ENCODE measurements around the gene TTLL8.

Gene TTLL8

DNA sequence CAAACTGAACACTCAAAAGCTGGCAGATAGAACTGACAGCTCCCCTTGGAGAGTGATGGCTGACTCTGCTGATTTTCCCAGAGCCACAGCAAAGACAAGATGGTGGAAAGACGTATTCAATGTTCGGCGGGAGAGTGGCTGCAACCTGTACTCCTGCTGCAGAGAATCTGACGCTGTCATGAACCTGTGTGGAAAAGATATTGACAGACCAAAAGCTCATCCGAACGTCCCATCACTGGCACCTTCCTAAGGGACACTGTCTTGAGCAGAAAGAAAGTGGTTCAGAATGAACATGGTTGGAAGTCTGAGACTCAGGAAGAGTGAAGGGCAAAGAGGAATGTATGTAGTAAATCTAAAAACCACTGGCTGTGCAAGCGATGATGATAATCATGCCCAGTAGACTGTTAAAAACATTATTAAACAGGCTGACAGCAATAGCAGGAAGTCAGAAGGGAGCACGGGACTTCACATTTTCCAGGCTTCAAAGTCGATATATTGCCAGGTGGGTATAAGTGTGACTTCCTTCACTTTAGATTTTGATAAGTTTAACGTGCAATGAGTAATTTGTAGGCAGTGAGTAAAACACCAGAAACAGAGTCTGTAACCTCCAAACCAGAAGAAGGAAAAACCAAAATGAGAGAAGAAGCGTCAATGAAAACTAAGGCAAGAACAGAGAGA lies 39.4 kb downstream of the TTLL8 start:
- no peak for DNase-seq (ENCODE audit: low read depth)

- no peak for DNase-seq (ENCODE audit: low read depth)
These were observed 40.3 kb downstream of the TTLL8 start for GRCh38 chr22:50017701-50018224.

GRCh38 chr22:50016988-50017700 lies 41.0 kb downstream of the TTLL8 start:
- no peak for DNase-seq (ENCODE audit: low read depth)

GRCh38 chr22:50016308-50016987 lies 41.6 kb downstream of the TTLL8 start:
- DNase-seq (ENCODE audit: low read depth) = no peak

GRCh38 chr22:50015451-50016307 lies 42.4 kb downstream of the TTLL8 start:
- no peak for DNase-seq (ENCODE audit: low read depth)

GRCh38 chr22:50014655-50015401 lies 43.3 kb downstream of the TTLL8 start:
- no peak for DNase-seq (ENCODE audit: low read depth)

GRCh38 chr22:50014053-50014501 lies 44.0 kb downstream of the TTLL8 start:
- DNase-seq (ENCODE audit: low read depth) = no peak

DNA sequence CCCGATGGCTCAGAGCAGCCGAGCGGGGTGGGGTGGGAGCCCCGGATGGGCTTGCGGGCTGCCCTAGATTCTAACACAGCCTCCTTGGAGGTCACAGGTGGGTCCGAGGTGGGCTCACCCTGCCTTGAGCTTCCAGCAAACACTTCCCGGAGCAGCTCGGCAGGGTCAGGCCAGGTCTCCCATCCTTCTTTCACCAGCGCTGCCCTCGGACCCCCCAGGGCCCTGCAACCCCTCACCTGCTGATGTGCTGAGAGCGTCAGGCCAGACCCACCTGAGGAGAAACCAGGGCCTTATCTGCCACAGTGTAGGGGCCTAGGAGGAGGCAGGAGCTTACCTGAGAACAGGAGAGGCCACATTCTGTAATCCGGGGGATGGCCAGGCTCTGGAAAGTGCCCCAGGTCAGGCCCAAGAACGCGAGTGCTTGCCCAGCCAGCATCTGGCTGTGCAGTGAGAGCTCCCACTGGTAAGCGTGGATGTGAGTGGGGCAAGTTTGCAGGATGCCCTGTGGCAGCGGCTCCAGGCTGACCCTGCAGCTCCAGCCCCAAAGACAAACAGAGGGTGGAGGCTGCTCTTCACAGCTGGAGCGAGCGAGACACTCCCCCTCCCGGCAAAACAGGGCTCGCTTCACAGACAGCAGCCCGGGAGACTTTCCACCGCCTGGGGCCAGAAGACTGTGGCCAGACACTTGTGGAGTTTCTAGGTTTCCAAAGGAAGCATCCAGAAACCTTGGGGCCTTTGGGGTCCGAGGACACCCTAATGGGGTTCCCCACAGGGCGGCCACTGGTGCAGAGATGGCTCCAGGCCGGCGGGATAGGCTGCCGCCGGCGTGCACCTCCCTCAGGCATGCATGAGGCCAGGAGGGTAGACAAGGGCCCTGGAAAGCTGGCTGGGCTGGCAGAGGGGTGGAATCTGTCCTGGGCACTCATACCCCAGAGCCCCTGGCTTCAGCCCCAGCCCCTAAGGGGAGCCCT lies 45.6 kb downstream of the TTLL8 start, which contains the start of gene IL17REL:
Gene IL17REL (minus strand): TSS at position 555 of the 971 bp plus-strand sequence. CDS start 119 bp downstream, at position 436.
- no peak for DNase-seq (ENCODE audit: low read depth)

GRCh38 chr22:50011447-50012210 lies 46.5 kb downstream of the TTLL8 start:
- no peak for DNase-seq (ENCODE audit: low read depth)

DNA sequence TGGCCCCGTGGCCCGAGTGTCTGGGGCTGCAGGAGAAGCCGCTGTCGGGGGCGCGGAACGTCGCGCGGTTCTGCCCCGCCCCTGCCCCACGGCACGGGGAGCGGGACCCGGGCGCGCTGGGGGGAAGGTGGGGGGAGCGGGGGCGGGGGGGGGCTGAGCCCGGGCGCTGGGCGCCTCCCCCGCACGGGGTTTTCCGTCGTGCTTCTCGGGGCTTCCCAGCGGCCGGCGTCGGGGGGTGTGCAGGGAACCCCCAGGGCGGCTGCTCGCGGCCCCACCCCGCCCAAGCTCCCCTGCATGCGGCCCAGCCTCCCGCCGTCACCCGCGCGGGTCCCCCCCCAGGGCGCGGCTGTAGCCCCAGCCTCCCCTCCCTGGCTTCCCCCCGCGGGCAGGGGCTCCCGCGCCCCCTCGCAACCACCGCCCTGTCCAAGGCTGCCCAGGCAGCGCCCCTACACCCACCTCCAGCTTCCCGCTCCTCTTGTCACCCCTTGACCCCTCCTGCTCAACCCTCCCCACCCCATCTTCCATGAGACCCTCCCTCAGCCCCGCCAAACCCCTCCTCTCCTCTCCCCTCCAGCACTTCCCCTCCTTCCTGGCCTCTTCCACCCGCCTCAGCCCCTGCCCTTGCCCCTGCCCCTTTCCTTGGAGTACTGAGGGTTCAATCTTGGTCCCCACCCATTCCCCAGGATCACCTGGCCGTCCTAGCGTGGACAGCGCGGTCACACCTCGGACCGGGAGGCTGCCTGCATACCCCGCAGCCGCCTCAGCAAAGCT lies 47.2 kb downstream of the TTLL8 start:
- no peak for DNase-seq (ENCODE audit: low read depth)

DNA sequence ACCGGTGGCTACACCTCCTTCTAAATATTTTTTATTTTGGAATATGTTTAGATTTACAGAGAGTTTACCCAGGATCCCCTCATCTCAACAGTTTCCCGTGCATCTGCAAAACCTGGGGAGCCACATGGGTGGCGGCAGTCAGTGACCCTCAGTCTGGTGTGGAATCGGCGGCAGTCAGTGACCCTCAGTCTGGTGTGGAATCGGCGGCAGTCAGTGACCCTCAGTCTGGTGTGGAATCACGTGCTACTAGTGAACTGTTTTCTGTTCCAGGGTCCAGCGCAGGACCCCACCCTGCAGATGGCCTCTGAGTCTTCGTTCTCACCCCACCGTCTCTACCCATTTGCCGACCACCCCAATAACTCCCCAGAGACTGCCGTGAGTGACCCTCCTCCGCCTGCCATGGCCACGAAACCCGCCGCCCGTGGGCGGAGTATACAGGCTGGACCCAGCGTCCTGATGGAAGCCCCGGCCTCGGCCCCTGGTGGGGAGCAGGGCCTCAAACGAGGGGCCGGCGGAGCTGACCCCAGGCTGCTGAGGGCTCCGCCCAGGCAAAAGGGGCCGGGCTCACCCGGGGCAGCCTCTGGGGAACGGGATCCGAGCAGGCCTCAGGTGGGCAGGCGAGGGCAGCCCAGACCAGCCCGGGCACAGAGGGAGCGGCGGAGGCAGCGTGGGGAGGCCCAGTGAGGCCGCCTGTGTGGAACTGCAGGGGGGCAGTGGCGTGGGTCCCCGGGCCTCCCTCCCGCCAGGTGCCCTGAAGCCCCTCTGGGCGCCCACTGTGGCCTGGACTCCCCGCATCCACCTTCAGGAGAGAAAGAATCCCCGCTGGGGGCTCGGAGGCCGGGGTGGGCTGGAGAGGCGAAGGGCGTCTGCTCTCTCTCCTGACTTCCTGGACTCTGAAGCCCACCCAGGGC lies 48.1 kb downstream of the TTLL8 start:
- DNase-seq (ENCODE audit: low read depth) = no peak

GRCh38 chr22:50009251-50009650 lies 48.8 kb downstream of the TTLL8 start:
- DNase-seq (ENCODE audit: low read depth) = no peak

GRCh38 chr22:50008151-50009040 lies 49.7 kb downstream of the TTLL8 start:
- DNase-seq (ENCODE audit: low read depth) = no peak

DNA sequence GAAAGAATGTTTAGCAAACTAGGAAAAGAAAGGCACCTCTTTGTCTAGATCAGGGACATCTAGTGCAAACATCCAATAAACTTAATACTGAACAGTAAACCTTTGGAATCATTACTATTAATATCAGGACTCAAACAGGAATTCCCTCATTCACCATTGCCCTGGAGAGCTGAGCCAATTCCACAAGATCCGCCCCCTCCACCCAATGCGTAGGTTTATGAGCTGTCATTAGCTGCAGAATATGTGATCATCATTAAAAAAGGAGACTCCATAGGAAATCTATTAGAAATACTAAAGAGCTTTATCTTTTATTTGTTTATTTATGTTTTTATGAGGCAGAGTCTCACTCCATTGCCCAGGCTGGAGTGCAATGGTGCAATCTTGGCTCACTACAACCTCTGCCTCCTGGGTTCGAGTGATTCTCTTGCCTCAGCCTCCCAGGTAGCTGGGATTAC lies 51.0 kb downstream of the TTLL8 start:
- DNase-seq (ENCODE audit: low read depth) = no peak

GRCh38 chr22:50004918-50005317 lies 53.2 kb downstream of the TTLL8 start:
- DNase-seq (ENCODE audit: low read depth) = no peak

GRCh38 chr22:50002791-50003190 lies 55.3 kb downstream of the TTLL8 start:
- DNase-seq (ENCODE audit: low read depth) = no peak

All from HS-5 (cell line).